Lower leg skin (tissue), 4 donors: ENCODE measurements around the gene VEZT. TPM values are rescaled to one million over a fixed set of nuclear protein-coding genes. Genes with fewer than 3 reads are reported as not detected.
A peak's percentile ranks its signal among the peaks of the same experiment; 100 is the strongest.

Source experiments
- DNase-seq, 2 donors: peaks; one replicate each; pipeline ENCODE4 v3.0.0-alpha.2; 2019; ENCODE audit warnings: low spot score in 2 of 2
- H3K4me3 ChIP-seq: fragments of 200-600 bp; sonication (generic); 2 replicates; pipeline ENCODE4 v1.5.1; 2017; ENCODE audit warnings: mild to moderate bottlenecking, low read depth; ENCODE audit not compliant: poor library complexity, severe bottlenecking
- CTCF ChIP-seq, 3 donors: fragments of 450-650 bp; IDR thresholded peaks; one replicate each; pipeline ENCODE4 v1.5.1; 2016; ENCODE audit warnings: antibody characterized with exemption in 3 of 3, mild to moderate bottlenecking in 3 of 3, moderate library complexity in 2 of 3
- POLR2A ChIP-seq, 2 donors: fragments of 450-650 bp; IDR thresholded peaks; one replicate each; pipeline ENCODE4 v1.6.1; 2016 to 2017; ENCODE audit warnings: antibody characterized with exemption in 2 of 2, mild to moderate bottlenecking in 1 of 2, moderate library complexity in 1 of 2
- WGBS, 2 donors: methylation state at CpG; one replicate each; pipeline ENCODE4 v1.1.5; 2018; 5-methylcytosine and 5-hydroxymethylcytosine counted together
- intact Hi-C: fragments of 100-400 bp; cut with DNase I; formaldehyde crosslinking; loops from one replicate; pipeline ENCODE4 v1.15.0; 2023; ENCODE audit warnings: low total_unique reads
- total RNA-seq, 4 donors: library from RNA; depleted of rRNA; stranded (reverse); fragments of >200 nt; gene quantifications; one replicate each; pipeline ENCODE4 v1.1.0, GENCODE V29; 2016

The VEZT gene
- total RNA-seq, 4 donors from 2014 or later: 40.6 to 95.9 (median 46.4) TPM

- intact Hi-C loops: no loop called here
- no peak for TF ChIP-seq POLR2A (IDR thresholded peaks at IDR 0.05)
- DNase-seq: no peak
- H3K4me3 ChIP-seq: no peak overlapping the region
- WGBS, 2 donors: 29 to 31% methylated on average over 1 of the region's 1 CpG
Observed at GRCh38 chr12:95203487-95204030, 14.0 kb upstream of the VEZT start.

DNA sequence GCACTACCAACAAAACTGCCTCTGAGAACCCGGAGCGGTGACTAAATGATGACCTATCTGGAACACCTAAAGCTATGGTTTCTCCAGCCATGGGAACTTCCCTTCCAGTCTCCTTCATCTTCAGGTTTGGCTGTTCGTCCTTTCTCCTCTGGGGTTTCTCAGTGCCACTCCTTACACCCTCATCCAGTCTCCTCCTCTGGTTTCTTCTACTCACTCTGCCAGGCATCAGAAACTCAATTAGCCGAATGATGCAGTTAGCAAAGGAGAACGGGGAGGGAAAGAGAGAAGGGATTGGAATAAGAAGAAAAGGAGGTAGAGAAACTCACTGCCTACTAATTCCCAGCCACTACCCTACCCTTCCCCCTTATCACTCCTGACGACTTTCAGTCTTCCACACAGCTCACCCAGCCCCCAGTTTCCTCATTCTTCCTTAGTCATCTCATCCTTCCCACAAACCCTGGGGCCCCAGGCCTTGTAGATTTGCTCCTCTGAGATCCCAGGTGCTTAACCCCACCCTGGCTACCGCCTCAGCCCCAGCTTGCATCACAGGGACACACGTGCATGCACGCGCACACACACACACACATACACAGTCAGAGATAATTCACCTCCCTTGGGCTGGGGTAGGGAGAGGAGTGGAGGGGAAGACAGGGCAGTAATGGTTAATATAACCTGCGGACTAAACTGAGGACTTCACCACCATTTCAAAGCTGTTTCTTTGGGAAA lies 13.3 kb upstream of the VEZT start:
- H3K4me3 ChIP-seq: no peak overlapping the region
- 41 to 45% methylated on average over 11 of the region's 11 CpGs for WGBS, 2 donors
- TF ChIP-seq CTCF (IDR thresholded peaks at IDR 0.05): no peak
- TF ChIP-seq POLR2A (IDR thresholded peaks at IDR 0.05): no peak
- DNase-seq: peak; percentile 81 to 90
- intact Hi-C loops: no loop called here

DNA sequence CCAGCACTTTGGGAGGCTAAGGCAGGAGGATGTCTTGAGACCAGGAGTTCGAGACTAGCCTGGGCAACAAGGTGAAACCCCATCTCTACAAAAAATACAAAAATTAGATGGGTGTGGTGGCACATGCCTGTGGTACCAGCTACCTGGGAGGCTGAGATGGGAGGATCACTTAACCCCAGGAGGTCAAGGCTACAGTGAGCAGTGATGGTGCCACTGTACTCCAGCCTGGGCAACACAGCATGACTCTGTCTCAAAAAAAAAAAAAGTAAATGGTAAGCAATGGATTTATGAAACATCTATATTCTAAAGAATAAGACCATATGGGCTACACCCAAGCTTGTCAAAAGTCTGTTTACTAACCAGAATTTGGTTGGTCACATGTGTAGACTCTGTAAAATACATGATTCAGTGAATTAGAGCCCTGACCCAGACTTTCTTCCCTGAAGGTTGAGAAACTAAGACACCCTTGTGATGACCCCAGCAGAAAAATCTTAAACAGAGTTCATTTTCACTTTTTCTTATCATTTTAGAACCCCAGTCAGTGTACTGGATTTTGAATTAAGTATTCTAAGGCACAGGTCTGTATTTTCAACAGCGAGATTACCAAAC lies 12.5 kb upstream of the VEZT start:
- intact Hi-C loops: no loop called here
- TF ChIP-seq CTCF (IDR thresholded peaks at IDR 0.05) (no peak), POLR2A (IDR thresholded peaks at IDR 0.05) (no peak)

GRCh38 chr12:95205685-95206084 lies 11.9 kb upstream of the VEZT start:
- H3K4me3 ChIP-seq: no peak overlapping the region
- DNase-seq: peak in 1 of 2 donors; percentile 52
- WGBS, 2 donors: 20 to 29% methylated on average over 4 of the region's 4 CpGs
- TF ChIP-seq POLR2A (IDR thresholded peaks at IDR 0.05) (no peak), CTCF (IDR thresholded peaks at IDR 0.05) (no peak)
- intact Hi-C loops: no loop called here

More for the DNA sequence above, 12.5 kb upstream of the VEZT start:
- no peak overlapping the region for H3K4me3 ChIP-seq
- WGBS, 2 donors: 75 to 77% methylated on average over 2 of the region's 2 CpGs
- DNase-seq: no peak

GRCh38 chr12:95206916-95207315 lies 10.7 kb upstream of the VEZT start:
- 92 to 97% methylated on average over 8 of the region's 8 CpGs for WGBS, 2 donors
- H3K4me3 ChIP-seq: no peak overlapping the region
- TF ChIP-seq POLR2A (IDR thresholded peaks at IDR 0.05): no peak
- no peak for TF ChIP-seq CTCF (IDR thresholded peaks at IDR 0.05)
- DNase-seq: no peak
- intact Hi-C loops: no loop called here

DNA sequence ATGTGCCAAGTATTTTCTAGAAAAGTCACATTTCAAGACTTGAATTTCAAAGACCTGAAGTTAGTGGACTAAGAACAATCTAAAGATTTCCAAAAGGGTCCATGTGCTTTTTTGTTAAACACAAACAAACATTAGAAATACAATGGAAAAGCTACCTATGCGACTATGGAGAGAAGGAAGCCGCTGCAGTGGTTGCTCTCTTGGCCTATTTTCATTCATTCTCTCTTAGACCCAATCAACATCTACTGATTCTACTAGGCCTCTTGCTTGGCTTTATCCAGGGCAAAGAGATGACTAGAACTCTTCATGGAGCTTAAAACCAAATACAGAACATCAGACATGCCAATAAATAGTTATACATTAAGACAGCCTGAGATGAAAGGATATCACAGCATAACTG lies 10.2 kb upstream of the VEZT start:
- no peak for TF ChIP-seq CTCF (IDR thresholded peaks at IDR 0.05)
- no peak for TF ChIP-seq POLR2A (IDR thresholded peaks at IDR 0.05)
- H3K4me3 ChIP-seq: no peak overlapping the region
- intact Hi-C loops: no loop called here
- WGBS, 2 donors: 92 to 98% methylated on average over 2 of the region's 2 CpGs
- DNase-seq: no peak
